ENCODE data around the gene NPFFR1. TPM values are rescaled to one million over a fixed set of nuclear protein-coding genes. Genes with fewer than 3 reads are reported as not detected.

Gene NPFFR1
- total RNA-seq, 4 donors from 2014 or later, result not detected

- 96% methylated on average over 5 of the region's 6 CpGs for WGBS
- Histone ChIP-seq H3K4me1 (peaks cover 11 to 22% (median 18%) of the 10 kb centered on the region in 4 donors), H3K9me3 (no peaks in the 10 kb centered on the region), H3K4me3 (no peak overlapping the region), H3K27me3 (no peaks in the 10 kb centered on the region), H3K36me3 (peaks cover 0 to 21% (median 3%) of the 10 kb centered on the region in 4 donors), H3K27ac (replicated peaks in 1 of 4) (no peak overlapping the region)
- intact Hi-C loops (cut with DNase I), result no loop called here
- TF ChIP-seq POLR2AphosphoS5 (IDR thresholded peaks at IDR 0.05), result no peak
- no peak for TF ChIP-seq POLR2A (IDR thresholded peaks at IDR 0.05; ENCODE audit: low read depth)
- no peak for TF ChIP-seq EP300 (IDR thresholded peaks at IDR 0.05)
- no peak for DNase-seq (ENCODE audit: extremely low spot score)
Measured at GRCh38 chr10:70300461-70300860, 16.7 kb upstream of the NPFFR1 start.

DNA sequence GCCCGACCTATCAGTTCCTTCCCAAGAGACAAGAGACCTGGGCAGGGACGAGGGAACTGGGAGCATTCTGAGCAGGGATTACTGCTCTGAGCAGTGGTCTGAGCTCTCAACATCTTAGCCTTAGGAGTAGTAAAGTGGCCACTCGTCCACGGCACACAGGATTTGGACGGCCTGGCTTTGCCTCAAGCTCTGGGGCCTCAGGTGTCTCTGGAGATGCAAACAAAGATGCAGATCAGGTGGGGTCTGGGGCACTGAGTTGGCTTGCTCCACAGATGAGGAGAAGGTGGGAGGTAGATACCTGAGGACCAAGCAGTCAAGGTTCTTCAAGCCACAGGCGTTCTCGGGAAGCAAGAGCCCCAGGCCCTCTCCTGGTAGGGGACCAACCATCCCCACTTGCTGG, 16.1 kb upstream of the NPFFR1 start:
- WGBS, result 95% methylated on average over 5 of the region's 7 CpGs
- Histone ChIP-seq H3K36me3 (peaks cover 0 to 21% (median 3%) of the 10 kb centered on the region in 4 donors), H3K9me3 (no peaks in the 10 kb centered on the region), H3K4me1 (peaks cover 12 to 25% (median 18%) of the 10 kb centered on the region in 4 donors), H3K27ac (replicated peaks in 1 of 4) (no peak overlapping the region), H3K27me3 (no peaks in the 10 kb centered on the region), H3K4me3 (no peak overlapping the region)
- DNase-seq (ENCODE audit: extremely low spot score), result no peak
- TF ChIP-seq POLR2A (IDR thresholded peaks at IDR 0.05; ENCODE audit: low read depth), result no peak
- no peak for TF ChIP-seq POLR2AphosphoS5 (IDR thresholded peaks at IDR 0.05)
- TF ChIP-seq, protein P1, sequence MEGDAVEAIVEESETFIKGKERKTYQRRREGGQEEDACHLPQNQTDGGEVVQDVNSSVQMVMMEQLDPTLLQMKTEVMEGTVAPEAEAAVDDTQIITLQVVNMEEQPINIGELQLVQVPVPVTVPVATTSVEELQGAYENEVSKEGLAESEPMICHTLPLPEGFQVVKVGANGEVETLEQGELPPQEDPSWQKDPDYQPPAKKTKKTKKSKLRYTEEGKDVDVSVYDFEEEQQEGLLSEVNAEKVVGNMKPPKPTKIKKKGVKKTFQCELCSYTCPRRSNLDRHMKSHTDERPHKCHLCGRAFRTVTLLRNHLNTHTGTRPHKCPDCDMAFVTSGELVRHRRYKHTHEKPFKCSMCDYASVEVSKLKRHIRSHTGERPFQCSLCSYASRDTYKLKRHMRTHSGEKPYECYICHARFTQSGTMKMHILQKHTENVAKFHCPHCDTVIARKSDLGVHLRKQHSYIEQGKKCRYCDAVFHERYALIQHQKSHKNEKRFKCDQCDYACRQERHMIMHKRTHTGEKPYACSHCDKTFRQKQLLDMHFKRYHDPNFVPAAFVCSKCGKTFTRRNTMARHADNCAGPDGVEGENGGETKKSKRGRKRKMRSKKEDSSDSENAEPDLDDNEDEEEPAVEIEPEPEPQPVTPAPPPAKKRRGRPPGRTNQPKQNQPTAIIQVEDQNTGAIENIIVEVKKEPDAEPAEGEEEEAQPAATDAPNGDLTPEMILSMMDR (IDR thresholded peaks at IDR 0.05), result no peak
- no peak for TF ChIP-seq EP300 (IDR thresholded peaks at IDR 0.05)
- intact Hi-C loops (cut with DNase I), result no loop called here

DNA sequence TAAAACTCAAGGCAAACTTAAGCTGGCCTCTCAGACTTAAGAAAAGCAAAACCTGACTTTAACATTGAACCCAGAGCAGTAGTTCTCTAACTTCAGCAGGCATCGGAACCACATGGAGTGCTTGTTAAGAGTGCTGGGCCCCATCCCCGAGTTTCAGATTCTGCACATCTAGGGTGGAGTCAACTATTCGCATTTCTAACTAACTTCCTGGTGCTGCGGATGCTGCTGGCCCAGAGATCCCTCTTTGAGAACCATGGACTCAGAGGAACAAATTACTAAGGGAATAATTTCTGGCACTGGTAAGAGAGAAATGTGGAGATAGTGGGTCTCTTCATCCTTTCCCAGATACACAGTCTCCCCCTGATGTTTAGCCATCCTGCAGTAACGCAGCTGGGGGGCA, 14.6 kb upstream of the NPFFR1 start:
- Histone ChIP-seq H3K4me1 (peaks cover 12 to 25% (median 18%) of the 10 kb centered on the region in 4 donors), H3K27ac (replicated peaks in 1 of 4) (no peak overlapping the region), H3K9me3 (no peaks in the 10 kb centered on the region), H3K36me3 (peaks cover 0 to 21% (median 3%) of the 10 kb centered on the region in 4 donors), H3K27me3 (no peaks in the 10 kb centered on the region), H3K4me3 (no peak overlapping the region)
- TF ChIP-seq POLR2A (IDR thresholded peaks at IDR 0.05; ENCODE audit: low read depth) (no peak), POLR2AphosphoS5 (IDR thresholded peaks at IDR 0.05) (no peak), EP300 (IDR thresholded peaks at IDR 0.05) (no peak)
- TF ChIP-seq, protein P1 (IDR thresholded peaks at IDR 0.05), result no peak
- DNase-seq (ENCODE audit: extremely low spot score), result no peak
- intact Hi-C loops (cut with DNase I), result no loop called here
- WGBS, result 75% methylated on average over 5 of the region's 5 CpGs

DNA sequence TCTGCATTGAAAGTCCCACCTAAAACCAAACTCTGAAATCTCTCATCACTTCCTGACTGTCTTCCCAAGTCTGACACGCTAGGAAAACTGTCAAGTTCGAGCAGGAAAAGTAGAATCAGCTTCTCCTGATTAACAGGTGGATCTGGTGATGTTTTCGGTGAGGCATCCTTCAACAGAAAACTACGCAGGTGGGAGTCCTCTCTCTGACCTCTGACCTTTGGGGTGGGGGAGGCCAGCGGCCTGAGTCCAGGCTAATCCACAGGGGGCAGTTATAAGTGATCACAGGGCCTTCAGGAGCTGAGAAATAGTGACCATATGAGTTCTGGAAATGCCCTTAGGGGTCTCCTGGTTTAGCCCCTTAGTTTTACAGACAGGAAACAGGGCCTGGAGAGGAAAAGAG, 13.4 kb upstream of the NPFFR1 start:
- 76% methylated on average over 5 of the region's 5 CpGs for WGBS
- TF ChIP-seq POLR2A (IDR thresholded peaks at IDR 0.05; ENCODE audit: low read depth), result no peak
- no peak for TF ChIP-seq EP300 (IDR thresholded peaks at IDR 0.05)
- no peak for TF ChIP-seq POLR2AphosphoS5 (IDR thresholded peaks at IDR 0.05)
- TF ChIP-seq, protein P1 (IDR thresholded peaks at IDR 0.05), result no peak

DNA sequence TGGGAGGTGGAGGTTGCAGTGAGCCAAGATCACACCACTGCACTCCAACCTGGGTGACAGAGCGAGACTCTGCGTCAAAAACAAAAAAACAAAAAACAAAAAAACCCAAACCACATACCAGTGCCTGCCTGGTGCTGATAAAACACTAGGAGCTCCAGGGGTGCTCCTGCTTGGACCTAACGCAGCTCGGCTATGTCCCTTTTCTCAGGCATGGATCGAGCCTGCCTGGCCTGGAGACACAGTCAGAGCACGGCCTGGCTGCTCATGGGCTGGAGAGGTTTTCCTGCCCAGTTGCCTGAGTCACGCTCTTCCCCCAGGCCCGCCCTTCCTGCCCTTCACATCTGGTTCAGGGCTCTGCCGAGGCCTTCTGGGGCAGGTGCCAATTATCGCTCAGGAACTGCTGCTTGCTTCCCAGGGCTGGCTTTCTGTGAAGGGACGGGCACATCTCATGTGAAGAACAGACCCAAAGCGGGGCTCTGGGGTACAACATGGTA, 12.6 kb upstream of the NPFFR1 start:
- DNase-seq (ENCODE audit: extremely low spot score), result peak; percentile 93
- H3K4me3 ChIP-seq, result no peak overlapping the region
- peaks cover 0 to 5% (median 0%) of the 10 kb centered on the region in 4 donors for H3K27me3 ChIP-seq
- H3K36me3 ChIP-seq, result peaks cover 0 to 19% (median 3%) of the 10 kb centered on the region in 4 donors
- H3K9me3 ChIP-seq, result no peaks in the 10 kb centered on the region
- intact Hi-C loops (cut with DNase I), result no loop called here
- H3K27ac ChIP-seq (replicated peaks in 1 of 4), result peak overlapping the region; percentile 36 to 65 (median 60)
- WGBS, result 61% methylated on average over 11 of the region's 12 CpGs
- no peak for TF ChIP-seq POLR2A (IDR thresholded peaks at IDR 0.05; ENCODE audit: low read depth)
- TF ChIP-seq POLR2AphosphoS5 (IDR thresholded peaks at IDR 0.05), result peak; percentile 62 to 83
- peaks cover 12 to 21% (median 16%) of the 10 kb centered on the region in 4 donors for H3K4me1 ChIP-seq

More for the DNA sequence above, 13.4 kb upstream of the NPFFR1 start:
- intact Hi-C loops (cut with DNase I), result no loop called here
- H3K4me3 ChIP-seq, result no peak overlapping the region
- no peak for DNase-seq (ENCODE audit: extremely low spot score)
- H3K4me1 ChIP-seq, result peaks cover 12 to 25% (median 18%) of the 10 kb centered on the region in 4 donors
- peaks cover 0 to 21% (median 3%) of the 10 kb centered on the region in 4 donors for H3K36me3 ChIP-seq
- peak overlapping the region; percentile 36 to 65 (median 60) for H3K27ac ChIP-seq (replicated peaks in 1 of 4)
- no peaks in the 10 kb centered on the region for H3K27me3 ChIP-seq
- no peaks in the 10 kb centered on the region for H3K9me3 ChIP-seq

Data from esophagus muscularis mucosa (tissue), 4 donors.